OCI-LY3 (cell line): Measurements from ENCODE around the gene FRMD4A.

Experiments used
- H2AFZ ChIP-seq: fragments of 200-600, 300-600 bp; shearing (Covaris generic); 2 replicates; pipeline ENCODE4 v1.6.0; 2014; ENCODE audit warnings: antibody characterized with exemption, low read depth, low read length
- H3K27ac ChIP-seq: fragments of 200-600, 300-600 bp; sonication (generic); 2 replicates; pipeline ENCODE4 v1.5.1; 2014; ENCODE audit warnings: mild to moderate bottlenecking, low read length, moderate library complexity, mixed read lengths
- H3K27me3 ChIP-seq: fragments of 200-600, 300-600 bp; sonication (generic); 2 replicates; pipeline ENCODE4 v1.6.1; 2014; ENCODE audit warnings: low read depth, low read length, mixed read lengths
- H3K36me3 ChIP-seq: fragments of 200-600, 300-600 bp; sonication (generic); replicated peaks from 2 replicates; pipeline ENCODE3; 2014; ENCODE audit warnings: low read depth, low read length, mixed read lengths
- H3K4me1 ChIP-seq: fragments of 300-600, 200-600 bp; sonication (generic); 2 replicates; pipeline ENCODE4 v1.6.1; 2014; ENCODE audit warnings: low read length, mixed read lengths
- H3K4me2 ChIP-seq: fragments of 200-600, 300-600 bp; sonication (generic); 2 replicates; pipeline ENCODE4 v1.6.1; 2014; ENCODE audit warnings: low read length, mixed read lengths
- H3K4me3 ChIP-seq: fragments of 300-600, 200-600 bp; sonication (generic); 2 replicates; pipeline ENCODE4 v1.5.1; 2014; ENCODE audit warnings: antibody characterized with exemption, mild to moderate bottlenecking, low read length, moderate library complexity
- H3K79me2 ChIP-seq: fragments of 300-600, 200-600 bp; shearing (Covaris generic); 2 replicates; pipeline ENCODE4 v1.6.1; 2014; ENCODE audit warnings: mild to moderate bottlenecking, low read length, mixed read lengths
- H3K9ac ChIP-seq: fragments of 300-600, 200-600 bp; shearing (Covaris generic); 2 replicates; pipeline ENCODE4 v1.6.0; 2014; ENCODE audit warnings: mild to moderate bottlenecking, low read length, moderate library complexity
- H3K9me3 ChIP-seq: fragments of 200-600, 300-600 bp; shearing (Covaris generic); 2 replicates; pipeline ENCODE4 v1.6.1; 2014; ENCODE audit warnings: low read length, mixed read lengths; ENCODE audit not compliant: insufficient read depth
- H4K20me1 ChIP-seq: fragments of 200-600, 300-600 bp; sonication (generic); 2 replicates; pipeline ENCODE4 v1.6.1; 2016; ENCODE audit warnings: low read length, mixed read lengths; ENCODE audit not compliant: insufficient read depth
- EZH2phosphoT487 ChIP-seq: fragments of 200-600 bp; shearing (Covaris generic); IDR thresholded peaks from 2 replicates; pipeline ENCODE4 v1.6.1; 2018; ENCODE audit warnings: antibody characterized with exemption, mixed run types, low read depth
- TF ChIP-seq, protein P1 (sequence below): fragments of 200-600, 300-600 bp; sonication (generic); IDR thresholded peaks from 2 replicates; pipeline ENCODE4 v1.5.1; 2014; ENCODE audit warnings: antibody characterized with exemption, low read length, low read depth

FRMD4A gene

DNA sequence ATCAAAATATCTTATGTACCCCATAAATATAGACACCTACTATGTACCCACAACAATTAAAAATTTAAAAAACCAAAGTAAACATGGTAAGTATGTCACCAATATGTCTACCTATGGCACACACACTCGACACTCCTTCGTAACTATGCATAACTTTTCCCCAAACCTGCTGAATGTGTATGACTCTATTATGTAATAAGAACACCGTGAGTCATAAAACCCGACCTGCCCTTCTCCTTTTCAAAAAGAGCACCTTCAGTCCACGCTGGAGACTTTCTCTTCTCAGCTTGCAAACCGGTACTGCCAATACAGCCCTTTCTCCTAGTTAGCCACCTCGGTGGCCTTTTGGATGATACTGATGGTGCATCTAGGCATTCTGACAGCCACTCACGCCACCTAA is 557.7 kb downstream of the FRMD4A start:
- Histone ChIP-seq H3K9ac (peak overlapping the region; percentile 24; the same call in 1 of the 2 replicates), H3K4me3 (peak overlapping the region; percentile 59)

DNA sequence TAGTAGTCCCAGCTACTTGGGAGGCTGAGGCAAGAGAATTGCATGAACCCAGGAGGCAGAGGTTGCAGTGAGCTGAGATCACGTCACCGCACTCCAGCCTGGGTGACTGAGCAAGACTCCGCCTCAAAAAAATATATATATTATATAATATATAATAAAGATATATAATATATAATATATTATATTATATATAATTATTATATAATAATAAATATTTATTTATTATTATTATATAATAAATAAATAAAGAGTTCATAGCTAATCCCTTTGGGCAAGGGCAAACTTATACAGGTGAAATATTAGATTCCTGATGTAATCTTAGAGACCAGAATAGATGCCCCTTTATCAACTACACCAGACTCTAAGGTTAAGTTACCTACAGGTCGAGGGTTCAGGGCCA is 558.7 kb downstream of the FRMD4A start:
- peaks cover 60% of the 10 kb centered on the region for H3K4me1 ChIP-seq

More for the DNA sequence above, 557.7 kb downstream of the FRMD4A start:
- H3K79me2 ChIP-seq, result no peaks in the 10 kb centered on the region
- H3K9me3 ChIP-seq, result no peaks in the 10 kb centered on the region
- H3K27me3 ChIP-seq, result no peaks in the 10 kb centered on the region
- H3K4me1 ChIP-seq, result peaks cover 65% of the 10 kb centered on the region
- peak overlapping the region; percentile 80 for H3K4me2 ChIP-seq
- no peaks in the 10 kb centered on the region for H3K36me3 ChIP-seq
- peak overlapping the region; percentile 76 for H2AFZ ChIP-seq
- no peaks in the 10 kb centered on the region for H4K20me1 ChIP-seq
- peak overlapping the region; percentile 22; the same call in 1 of the 2 replicates for H3K27ac ChIP-seq
- TF ChIP-seq, protein P1, sequence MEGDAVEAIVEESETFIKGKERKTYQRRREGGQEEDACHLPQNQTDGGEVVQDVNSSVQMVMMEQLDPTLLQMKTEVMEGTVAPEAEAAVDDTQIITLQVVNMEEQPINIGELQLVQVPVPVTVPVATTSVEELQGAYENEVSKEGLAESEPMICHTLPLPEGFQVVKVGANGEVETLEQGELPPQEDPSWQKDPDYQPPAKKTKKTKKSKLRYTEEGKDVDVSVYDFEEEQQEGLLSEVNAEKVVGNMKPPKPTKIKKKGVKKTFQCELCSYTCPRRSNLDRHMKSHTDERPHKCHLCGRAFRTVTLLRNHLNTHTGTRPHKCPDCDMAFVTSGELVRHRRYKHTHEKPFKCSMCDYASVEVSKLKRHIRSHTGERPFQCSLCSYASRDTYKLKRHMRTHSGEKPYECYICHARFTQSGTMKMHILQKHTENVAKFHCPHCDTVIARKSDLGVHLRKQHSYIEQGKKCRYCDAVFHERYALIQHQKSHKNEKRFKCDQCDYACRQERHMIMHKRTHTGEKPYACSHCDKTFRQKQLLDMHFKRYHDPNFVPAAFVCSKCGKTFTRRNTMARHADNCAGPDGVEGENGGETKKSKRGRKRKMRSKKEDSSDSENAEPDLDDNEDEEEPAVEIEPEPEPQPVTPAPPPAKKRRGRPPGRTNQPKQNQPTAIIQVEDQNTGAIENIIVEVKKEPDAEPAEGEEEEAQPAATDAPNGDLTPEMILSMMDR, result no peak; the same call in 1 of the 2 replicates
- no peak for TF ChIP-seq EZH2phosphoT487

DNA sequence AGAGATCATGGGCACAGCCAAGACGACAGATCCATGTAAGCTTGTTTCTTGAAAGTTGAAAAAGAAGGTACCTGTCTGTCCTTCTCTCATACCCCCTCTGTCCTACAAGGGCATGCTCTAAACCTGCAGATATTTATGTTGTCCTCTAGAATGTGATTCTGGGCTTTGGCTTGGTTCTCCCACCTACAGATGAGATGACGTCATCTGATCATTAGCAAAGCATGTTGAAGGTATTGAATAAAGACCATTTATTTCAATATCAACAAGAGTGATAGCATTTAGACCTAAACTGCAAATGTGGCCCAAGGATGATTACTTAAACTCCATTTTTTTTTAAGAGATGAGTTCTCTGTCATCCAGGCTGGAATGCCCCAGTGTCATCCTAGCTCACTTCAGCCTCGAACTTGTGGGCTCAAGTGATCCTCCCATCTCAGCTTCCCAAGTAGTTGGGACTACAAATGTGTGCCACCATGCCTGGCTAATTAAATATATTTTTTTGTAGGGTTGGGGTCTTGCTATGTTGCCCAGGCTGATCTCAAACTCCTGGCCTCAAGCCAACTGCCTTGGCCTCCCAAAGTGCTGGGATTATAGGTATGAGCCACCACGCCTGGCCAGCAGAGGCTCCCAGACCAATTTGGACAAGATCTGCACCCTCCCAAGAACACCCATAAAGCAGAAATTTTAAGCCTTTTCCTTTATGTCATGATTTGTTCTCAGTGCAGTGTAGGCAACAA is 559.8 kb downstream of the FRMD4A start:
- TF ChIP-seq EZH2phosphoT487, result no peak
- TF ChIP-seq, protein P1, result no peak

More for the DNA sequence above, 558.7 kb downstream of the FRMD4A start:
- Histone ChIP-seq H3K27me3 (no peaks in the 10 kb centered on the region), H3K4me3 (no peak overlapping the region), H3K9ac (no peak overlapping the region), H3K27ac (no peak overlapping the region), H3K36me3 (no peaks in the 10 kb centered on the region), H3K79me2 (no peaks in the 10 kb centered on the region), H2AFZ (no peak overlapping the region), H3K4me2 (no peak overlapping the region), H4K20me1 (no peaks in the 10 kb centered on the region), H3K9me3 (no peaks in the 10 kb centered on the region)
- TF ChIP-seq, protein P1, result no peak
- no peak for TF ChIP-seq EZH2phosphoT487

DNA sequence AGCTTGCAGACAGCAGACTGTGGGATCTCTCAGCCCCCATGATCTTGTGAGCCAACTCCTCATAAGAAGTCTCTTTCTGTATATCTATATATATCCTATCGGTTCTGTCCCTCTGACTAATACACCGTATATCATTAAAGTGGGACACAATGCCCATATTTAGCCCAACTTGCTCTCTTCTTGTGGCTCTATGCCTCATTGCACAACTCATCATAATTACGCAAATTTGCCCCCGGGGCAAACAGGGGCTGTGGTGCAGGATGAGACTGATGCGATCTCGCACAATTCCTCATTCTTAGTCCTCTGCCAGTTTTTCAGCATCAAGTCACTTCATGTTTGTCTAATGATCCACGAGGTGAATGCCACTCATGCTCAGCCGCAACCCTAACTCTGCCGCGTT is 560.8 kb downstream of the FRMD4A start:
- peak overlapping the region; percentile 46 for H3K4me3 ChIP-seq
- no peaks in the 10 kb centered on the region for H3K9me3 ChIP-seq
- peaks cover 43% of the 10 kb centered on the region for H3K4me1 ChIP-seq
- no peak overlapping the region for H2AFZ ChIP-seq
- no peak for TF ChIP-seq EZH2phosphoT487
- TF ChIP-seq, protein P1, result no peak
- no peaks in the 10 kb centered on the region for H3K27me3 ChIP-seq
- no peaks in the 10 kb centered on the region for H3K36me3 ChIP-seq
- H3K79me2 ChIP-seq, result no peaks in the 10 kb centered on the region
- peak overlapping the region; percentile 53 for H3K27ac ChIP-seq
- no peaks in the 10 kb centered on the region for H4K20me1 ChIP-seq
- H3K4me2 ChIP-seq, result peak overlapping the region; percentile 70
- peak overlapping the region; percentile 41 for H3K9ac ChIP-seq

More for the DNA sequence above, 559.8 kb downstream of the FRMD4A start:
- Histone ChIP-seq H3K4me3 (no peak overlapping the region), H3K27me3 (no peaks in the 10 kb centered on the region), H3K9ac (no peak overlapping the region), H3K36me3 (no peaks in the 10 kb centered on the region), H3K9me3 (no peaks in the 10 kb centered on the region), H3K4me1 (peaks cover 49% of the 10 kb centered on the region), H3K79me2 (no peaks in the 10 kb centered on the region), H2AFZ (no peak overlapping the region), H3K4me2 (0 out of 2 replicates have a peak overlapping the region, but pooled peaks have one; percentile 70), H3K27ac (no peak overlapping the region), H4K20me1 (no peaks in the 10 kb centered on the region)
